Mammary epithelial cell (primary cell): ENCODE results near the gene RPL27.

Experiments
- CTCF ChIP-seq, 2 donors: IDR thresholded peaks in 1 of 2; conservative IDR thresholded peaks in 1 of 2; 2 replicates each; pipeline ENCODE4 v1.5.1; 2011 to 2012; ENCODE audit warnings: inconsistent platforms in 2 of 2, low read length in 2 of 2, mild to moderate bottlenecking in 2 of 2, control low read depth in 1 of 2, low read depth in 1 of 2; ENCODE audit not compliant: insufficient read depth in 1 of 2; ENCODE audit errors: extremely low read depth in 1 of 2
- EZH2 ChIP-seq: IDR thresholded peaks from 2 replicates; pipeline ENCODE4 v1.6.1; 2012; ENCODE audit warnings: low read length, inconsistent platforms, borderline replicate concordance

- TF ChIP-seq CTCF (conservative IDR thresholded peaks at IDR 0.05 in 1 of 2, IDR thresholded peaks at IDR 0.05 in 1 of 2; ENCODE audit: extremely low read depth in 1 of 2, insufficient read depth in 1 of 2, low read depth in 1 of 2, low read length in 2 of 2) (no peak), EZH2 (no peak)
These were observed 43.9 kb downstream of the RPL27 start for GRCh38 chr17:43042025-43042628.
